Stimulated activated CD8-positive, alpha-beta memory T cell treated with anti-CD3 and anti-CD28 coated beads, Interleukin-4, amount 100 ng/mL, for 1 hour (primary cell): ENCODE data around the gene CZIB.
A peak's percentile ranks its signal among the peaks of the same experiment; 100 is the strongest.

Experiments
- DNase-seq, 2 donors: peaks; one replicate each; pipeline ENCODE4 v3.0.0-alpha.2; 2020; ENCODE audit warnings: low read depth in 2 of 2, low spot score in 1 of 2

The CZIB gene

GRCh38 chr1:53220171-53220961 lies at the start of gene CZIB:
Gene CZIB (minus strand): TSS chr1:53220634. CDS start chr1:53220575, 59 bp downstream.
- peak; percentile 80 to 81 for DNase-seq

- no peak for DNase-seq
These were observed 49.7 kb upstream of the CZIB start for GRCh38 chr1:53270107-53270506.

GRCh38 chr1:53267761-53268160 lies 47.3 kb upstream of the CZIB start:
- no peak for DNase-seq

- no peak for DNase-seq
These were observed 45.6 kb upstream of the CZIB start for GRCh38 chr1:53266038-53266437.

GRCh38 chr1:53265581-53265980 lies 45.1 kb upstream of the CZIB start:
- no peak for DNase-seq

GRCh38 chr1:53264048-53264447 lies 43.6 kb upstream of the CZIB start:
- no peak for DNase-seq

GRCh38 chr1:53262000-53262399 lies 41.6 kb upstream of the CZIB start:
- DNase-seq = no peak

- DNase-seq = no peak
These were observed 40.3 kb upstream of the CZIB start for GRCh38 chr1:53260631-53261247.

- no peak for DNase-seq
These were observed 39.5 kb upstream of the CZIB start for GRCh38 chr1:53259932-53260331.

GRCh38 chr1:53258216-53258615 lies 37.8 kb upstream of the CZIB start:
- DNase-seq = no peak

- no peak for DNase-seq
These were observed 37.1 kb upstream of the CZIB start for GRCh38 chr1:53257454-53258081.

GRCh38 chr1:53256511-53257453 lies 36.3 kb upstream of the CZIB start:
- DNase-seq = no peak

- DNase-seq = no peak
These were observed 34.6 kb upstream of the CZIB start for GRCh38 chr1:53255031-53255430.

- no peak for DNase-seq
These were observed 33.7 kb upstream of the CZIB start for GRCh38 chr1:53254011-53254640.

GRCh38 chr1:53250325-53250724 lies 29.9 kb upstream of the CZIB start:
- no peak for DNase-seq

GRCh38 chr1:53249706-53250105 lies 29.3 kb upstream of the CZIB start:
- DNase-seq = no peak

GRCh38 chr1:53246261-53247134 lies 26.1 kb upstream of the CZIB start:
- no peak for DNase-seq

- DNase-seq = no peak
These were observed 23.7 kb upstream of the CZIB start for GRCh38 chr1:53244141-53244540.

GRCh38 chr1:53242381-53242780 lies 21.9 kb upstream of the CZIB start:
- no peak for DNase-seq

GRCh38 chr1:53241828-53242227 lies 21.4 kb upstream of the CZIB start:
- DNase-seq = no peak
